Measurements from ENCODE around the gene TMOD2. TPM values are rescaled to one million over a fixed set of nuclear protein-coding genes. Genes with fewer than 3 reads are reported as not detected.

Gene TMOD2
- polyA plus RNA-seq, 3 donors: 1.2 to 28.9 (median 2.2) TPM

GRCh38 chr15:51731549-51732267, 19.7 kb upstream of the TMOD2 start:
- 19 to 23% (median 20%) methylated on average over 5 of the region's 5 CpGs for WGBS, 3 donors

GRCh38 chr15:51732646-51733045, 18.8 kb upstream of the TMOD2 start:
- H3K27ac ChIP-seq (ENCODE audit: low read depth, low read length): no peak overlapping the region
- 59 to 76% (median 61%) methylated on average over 2 of the region's 2 CpGs for WGBS, 3 donors

More at GRCh38 chr15:51731549-51732267, 19.7 kb upstream of the TMOD2 start:
- no peak overlapping the region for H3K27ac ChIP-seq (ENCODE audit: low read depth, low read length)

GRCh38 chr15:51735228-51736010, 16.0 kb upstream of the TMOD2 start:
- H3K27ac ChIP-seq (ENCODE audit: low read depth, low read length): no peak overlapping the region
- 47 to 61% (median 49%) methylated on average over 5 of the region's 5 CpGs for WGBS, 3 donors

- no peak overlapping the region for H3K27ac ChIP-seq (ENCODE audit: low read depth, low read length)
- 36 to 43% (median 37%) methylated on average over 3 of the region's 3 CpGs for WGBS, 3 donors
These were observed 15.3 kb upstream of the TMOD2 start for GRCh38 chr15:51736069-51736468.

GRCh38 chr15:51736751-51737521, 14.5 kb upstream of the TMOD2 start:
- 1 to 2% (median 1%) methylated on average over 48 to 69 of the region's 69 CpGs for WGBS, 3 donors
- peak overlapping the region; percentile 2 for H3K27ac ChIP-seq (ENCODE audit: low read depth, low read length)

GRCh38 chr15:51737522-51738305, 13.7 kb upstream of the TMOD2 start, which contains the start of gene LYSMD2:
Gene LYSMD2 (minus strand): TSS chr15:51737655. CDS start chr15:51737622, 33 bp downstream.
- H3K27ac ChIP-seq (ENCODE audit: low read depth, low read length): peak within 1 kb of the TSS; percentile 25
- WGBS, 3 donors: 0 to 1% (median 1%) methylated on average over 48 to 67 of the region's 67 CpGs

- WGBS, 3 donors: 61 to 78% (median 67%) methylated on average over 2 of the region's 2 CpGs
- H3K27ac ChIP-seq (ENCODE audit: low read depth, low read length): no peak overlapping the region
These were observed 12.8 kb upstream of the TMOD2 start for GRCh38 chr15:51738553-51738952.

- no peak overlapping the region for H3K27ac ChIP-seq (ENCODE audit: low read depth, low read length)
- WGBS, 3 donors: 82 to 100% (median 95%) methylated on average over 2 of the region's 2 CpGs
These were observed 12.2 kb upstream of the TMOD2 start for GRCh38 chr15:51739061-51739712.

GRCh38 chr15:51749307-51749706, 2.1 kb upstream of the TMOD2 start:
- no peak overlapping the region for H3K27ac ChIP-seq (ENCODE audit: low read depth, low read length)
- 73 to 88% (median 77%) methylated on average over 5 of the region's 5 CpGs for WGBS, 3 donors

- WGBS, 3 donors: 71 to 77% (median 77%) methylated on average over 4 of the region's 4 CpGs
- H3K27ac ChIP-seq (ENCODE audit: low read depth, low read length): no peak overlapping the region
These were observed 1.2 kb upstream of the TMOD2 start for GRCh38 chr15:51750186-51750585.

GRCh38 chr15:51751697-51752683, 593 bp downstream of the TMOD2 start:
- 3 to 4% (median 4%) methylated on average over 47 to 71 of the region's 71 CpGs for WGBS, 3 donors
- no peak overlapping the region for H3K27ac ChIP-seq (ENCODE audit: low read depth, low read length)

- H3K27ac ChIP-seq (ENCODE audit: low read depth, low read length): no peak overlapping the region
- WGBS, 3 donors: 56 to 83% (median 59%) methylated on average over 5 of the region's 5 CpGs
These were observed 1.5 kb downstream of the TMOD2 start for GRCh38 chr15:51752888-51753287.

- 55 to 81% (median 62%) methylated on average over 2 of the region's 2 CpGs for WGBS, 3 donors
- H3K27ac ChIP-seq (ENCODE audit: low read depth, low read length): no peak overlapping the region
These were observed 2.9 kb downstream of the TMOD2 start for GRCh38 chr15:51754267-51754666.

GRCh38 chr15:51755790-51756189, 4.4 kb downstream of the TMOD2 start:
- H3K27ac ChIP-seq (ENCODE audit: low read depth, low read length): no peak overlapping the region
- WGBS, 3 donors: 54 to 77% (median 59%) methylated on average over 4 of the region's 4 CpGs

GRCh38 chr15:51756482-51756881, 5.1 kb downstream of the TMOD2 start:
- no peak overlapping the region for H3K27ac ChIP-seq (ENCODE audit: low read depth, low read length)
- WGBS, 3 donors: 38 to 73% (median 53%) methylated on average over 4 of the region's 4 CpGs

GRCh38 chr15:51757450-51757849, 6.1 kb downstream of the TMOD2 start:
- WGBS, 3 donors: 78 to 94% (median 81%) methylated on average over 2 of the region's 2 CpGs
- H3K27ac ChIP-seq (ENCODE audit: low read depth, low read length): no peak overlapping the region

- H3K27ac ChIP-seq (ENCODE audit: low read depth, low read length): no peak overlapping the region
- WGBS, 3 donors: 40 to 70% (median 42%) methylated on average over 1 of the region's 1 CpG
These were observed 7.2 kb downstream of the TMOD2 start for GRCh38 chr15:51758645-51759044.

Measured in adipose tissue (tissue), 3 donors.